ENCODE measurements around the gene NSG1.

Gene NSG1

DNA sequence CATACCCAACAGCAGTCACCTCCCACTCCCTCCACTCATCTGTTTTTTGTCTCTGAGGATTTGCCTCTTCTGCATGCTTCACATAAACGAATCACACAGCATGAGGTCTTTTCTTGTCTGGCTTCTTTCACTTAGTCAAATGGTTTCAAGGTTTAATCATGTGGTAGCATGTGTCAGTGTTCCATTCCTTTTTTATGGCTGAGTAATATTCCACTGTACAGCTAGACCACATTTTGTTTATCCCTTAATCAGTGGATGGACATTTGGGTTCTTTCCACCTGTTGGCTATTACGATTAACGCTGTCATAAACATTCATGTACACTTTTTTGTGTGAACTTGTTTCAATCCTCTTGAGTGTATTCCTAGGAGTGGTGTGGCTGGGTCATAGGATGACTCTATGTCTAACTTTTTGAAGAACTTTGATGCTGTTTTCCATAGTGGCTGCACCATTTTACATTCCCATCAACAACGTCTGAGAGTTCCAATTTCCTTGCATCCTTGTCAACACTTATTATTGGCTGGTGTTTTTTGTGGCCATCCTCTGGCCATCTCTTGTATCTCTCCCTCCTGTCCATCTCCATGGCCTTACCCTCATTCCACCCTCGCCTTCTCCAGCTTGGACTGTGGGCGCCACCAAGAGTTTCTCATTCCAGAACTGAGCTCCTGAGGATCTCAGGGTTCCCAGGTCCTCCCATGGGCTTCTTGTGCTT is 12.4 kb upstream of the NSG1 start:
- DNase-seq: no peak

DNA sequence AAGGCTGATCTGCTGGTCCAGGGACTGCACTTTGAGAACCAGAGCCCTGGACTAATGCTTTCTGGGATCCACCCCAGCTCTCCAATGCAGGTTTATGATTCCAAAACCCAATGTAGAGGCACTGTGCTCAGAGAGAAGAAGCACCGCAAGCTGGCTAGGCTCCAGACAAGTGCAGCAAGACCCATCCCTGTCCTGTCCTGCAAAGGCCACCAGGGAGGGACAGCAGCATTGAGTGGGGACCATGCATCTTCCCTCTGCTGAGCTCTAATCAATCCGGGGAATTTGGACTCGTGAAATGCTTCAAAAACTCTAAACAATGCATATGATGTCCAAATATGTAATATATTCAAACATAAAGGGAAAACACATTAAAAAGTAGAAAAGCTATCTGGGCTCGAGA is 10.8 kb upstream of the NSG1 start:
- DNase-seq: no peak

GRCh38 chr4:4377191-4377590 is 9.7 kb upstream of the NSG1 start:
- no peak for DNase-seq

DNA sequence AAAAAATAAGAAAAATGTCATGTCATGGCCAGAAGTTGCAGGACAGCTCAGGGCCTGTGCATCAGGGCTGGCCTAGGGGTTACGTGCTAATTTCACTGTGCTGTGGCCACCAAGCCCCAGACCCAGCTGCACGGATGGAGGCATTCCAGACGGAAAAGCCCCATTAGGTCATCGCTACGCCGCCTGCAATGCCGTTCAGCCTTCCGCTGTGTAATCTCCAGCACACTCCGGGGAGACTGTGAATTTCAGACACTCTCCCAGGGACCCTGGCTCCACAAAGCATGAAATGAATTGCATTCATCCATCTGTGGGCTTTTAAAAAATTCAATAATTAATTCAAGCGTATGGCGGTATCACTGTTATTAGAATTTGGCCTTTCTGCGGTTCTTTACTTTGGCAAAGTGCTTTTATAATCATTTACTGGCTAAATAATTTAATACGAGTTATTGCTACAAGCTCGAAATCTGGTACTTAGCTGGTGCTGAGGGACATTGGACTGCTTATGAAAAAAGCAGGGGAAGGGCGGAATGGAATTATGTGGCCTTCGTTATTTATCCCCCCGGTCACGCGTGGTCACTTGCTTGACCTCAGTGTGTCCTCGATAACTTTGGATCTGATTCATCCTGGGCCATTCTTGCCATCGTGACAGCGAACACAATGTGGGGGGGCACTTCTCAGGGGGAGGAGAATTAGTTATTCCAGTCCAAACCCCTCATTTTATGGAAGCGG is 9.0 kb upstream of the NSG1 start:
- DNase-seq: no peak

GRCh38 chr4:4379540-4380087 is 7.3 kb upstream of the NSG1 start:
- DNase-seq: no peak

GRCh38 chr4:4383085-4383484 is 3.8 kb upstream of the NSG1 start:
- no peak for DNase-seq

DNA sequence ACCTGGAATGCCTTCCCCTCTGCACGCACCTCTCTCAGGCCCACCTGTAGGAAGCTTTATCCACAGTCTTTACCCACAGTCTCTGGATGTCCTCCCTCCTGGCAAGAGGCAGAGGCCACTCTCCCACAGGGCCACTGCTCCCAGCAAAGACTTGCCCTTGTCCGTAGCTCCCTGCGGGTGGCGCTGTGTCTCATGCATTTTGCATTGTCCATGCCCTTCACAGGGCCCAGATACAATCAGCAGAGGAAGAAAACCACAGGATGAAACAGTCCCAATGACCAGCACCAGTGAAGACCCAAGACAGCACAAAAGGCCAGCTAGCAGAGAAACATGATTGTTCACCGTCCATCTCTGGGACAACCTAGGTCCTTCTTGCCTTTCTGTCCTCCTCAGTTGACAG is 2.1 kb upstream of the NSG1 start:
- DNase-seq: no peak

GRCh38 chr4:4385729-4386295 is 1.1 kb upstream of the NSG1 start:
- no peak for DNase-seq

DNA sequence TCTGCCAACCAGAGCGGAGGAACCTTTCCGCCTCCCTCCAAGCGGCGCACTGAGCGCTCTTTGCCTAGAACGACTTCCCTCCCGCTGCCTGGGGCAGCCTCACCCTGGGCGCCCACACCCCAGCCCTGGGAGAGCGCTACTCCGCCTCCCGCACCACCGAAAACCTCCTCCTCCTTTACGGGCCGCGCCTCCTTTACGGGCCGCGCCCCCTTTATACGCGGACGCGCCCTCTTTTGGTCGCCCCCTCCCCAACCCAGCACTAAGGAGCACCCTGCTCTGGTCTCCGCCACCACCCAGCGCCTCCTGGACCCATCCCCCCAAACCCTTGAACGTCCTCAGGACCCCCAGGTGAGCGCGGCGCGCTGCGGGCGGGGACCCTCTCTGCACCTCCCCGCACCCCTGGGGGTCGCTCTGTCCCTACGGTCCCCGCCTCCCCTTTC is 586 bp upstream of the NSG1 start:
- peak; percentile 52 for DNase-seq

DNA sequence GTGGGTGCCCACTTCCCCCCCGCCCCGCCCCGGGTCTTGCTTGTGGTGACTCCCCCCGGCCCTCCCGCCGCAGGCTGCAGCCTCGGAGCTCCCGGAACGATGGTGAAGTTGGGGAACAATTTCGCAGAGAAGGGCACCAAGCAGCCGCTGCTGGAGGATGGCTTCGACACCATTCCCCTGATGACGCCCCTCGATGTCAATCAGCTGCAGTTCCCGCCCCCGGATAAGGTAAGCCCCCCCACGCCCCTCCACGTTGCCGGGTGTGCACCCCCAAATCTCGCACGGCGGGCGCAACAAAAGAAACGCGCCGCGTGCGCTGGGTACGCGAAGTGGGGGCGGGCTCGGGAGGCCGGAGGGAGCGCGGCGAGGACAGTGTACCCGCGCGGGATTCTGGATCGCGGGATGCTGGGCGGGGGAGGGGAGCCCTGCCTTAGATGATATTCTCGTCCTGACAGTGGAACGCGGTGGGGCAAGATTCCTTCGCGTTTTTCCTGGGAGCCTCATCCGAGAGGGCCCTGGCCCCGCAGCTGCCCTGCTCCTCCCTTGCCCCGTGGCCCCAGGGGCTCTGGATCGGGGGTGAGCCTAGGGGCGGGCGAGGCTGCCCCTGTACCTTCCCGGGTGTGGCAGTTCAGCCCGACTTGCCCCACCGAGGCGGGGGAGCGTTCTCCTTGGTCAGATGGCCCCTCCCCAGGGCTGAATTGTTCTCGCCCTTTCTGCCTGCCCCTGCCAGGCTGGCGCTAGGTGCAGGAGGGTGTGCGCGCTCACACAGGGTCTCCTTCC is 819 bp downstream of the NSG1 start:
- DNase-seq: no peak

DNA sequence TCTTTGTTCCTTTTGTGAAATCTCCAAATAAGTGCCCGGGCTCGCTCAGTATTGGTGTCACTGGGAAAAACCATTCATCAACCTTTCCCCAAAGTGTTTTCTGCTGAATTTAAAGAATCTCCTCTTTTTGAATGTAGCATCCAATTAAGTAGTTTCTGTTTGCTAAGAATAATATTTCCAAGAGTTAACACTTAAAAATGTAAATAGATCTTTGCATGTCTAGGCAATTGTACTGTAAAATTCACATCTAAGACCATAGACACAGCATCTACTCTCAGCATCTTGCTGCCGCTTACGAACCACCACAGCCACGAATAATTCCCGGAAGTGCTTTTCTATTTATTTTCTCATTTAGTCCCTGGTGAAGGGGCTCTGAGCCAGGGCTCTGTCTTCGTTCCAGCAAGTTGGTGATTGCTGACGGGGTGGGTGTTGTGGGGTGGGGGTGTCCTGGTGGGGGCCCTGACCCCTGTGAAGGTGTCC is 1.4 kb downstream of the NSG1 start:
- DNase-seq: no peak

- no peak for DNase-seq
Measured at GRCh38 chr4:4388836-4389575, 2.1 kb downstream of the NSG1 start.

GRCh38 chr4:4390046-4390445 is 3.1 kb downstream of the NSG1 start:
- DNase-seq: no peak

DNA sequence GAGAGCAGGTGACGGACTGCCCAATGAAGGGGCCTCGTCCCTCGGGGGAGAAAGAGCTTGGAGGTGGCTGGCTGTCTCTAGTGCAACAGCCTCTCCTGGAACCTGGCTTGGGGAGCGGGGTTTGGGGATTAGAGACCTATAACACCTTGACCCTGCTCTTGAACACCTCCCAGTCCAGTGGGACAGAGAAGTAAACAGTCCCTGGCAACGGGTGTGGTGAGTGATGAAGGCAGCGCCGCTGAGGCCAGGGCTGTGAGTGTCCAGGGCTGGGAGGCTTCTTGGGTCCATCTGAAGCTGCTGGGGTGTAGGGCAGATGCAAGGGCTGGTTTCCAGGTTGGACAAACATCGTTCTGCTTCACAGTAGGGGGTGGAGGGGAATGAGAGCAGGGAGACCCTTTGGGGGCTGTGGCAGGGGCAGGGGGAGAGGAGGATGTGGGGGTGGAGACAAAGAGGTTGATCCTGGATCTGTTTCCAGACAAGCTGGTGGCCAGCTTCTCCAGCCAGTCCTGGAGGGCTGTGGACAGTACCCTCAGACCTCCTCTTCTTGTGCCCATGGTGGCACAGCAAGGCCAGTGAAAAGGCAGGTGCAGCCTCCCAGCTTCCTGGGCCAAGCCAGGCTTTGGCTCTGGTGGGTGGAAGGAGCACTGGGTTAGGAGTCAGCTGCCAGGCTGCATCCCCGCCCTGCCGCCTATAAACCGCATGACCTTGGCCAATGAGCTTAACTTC is 3.8 kb downstream of the NSG1 start:
- no peak for DNase-seq

DNA sequence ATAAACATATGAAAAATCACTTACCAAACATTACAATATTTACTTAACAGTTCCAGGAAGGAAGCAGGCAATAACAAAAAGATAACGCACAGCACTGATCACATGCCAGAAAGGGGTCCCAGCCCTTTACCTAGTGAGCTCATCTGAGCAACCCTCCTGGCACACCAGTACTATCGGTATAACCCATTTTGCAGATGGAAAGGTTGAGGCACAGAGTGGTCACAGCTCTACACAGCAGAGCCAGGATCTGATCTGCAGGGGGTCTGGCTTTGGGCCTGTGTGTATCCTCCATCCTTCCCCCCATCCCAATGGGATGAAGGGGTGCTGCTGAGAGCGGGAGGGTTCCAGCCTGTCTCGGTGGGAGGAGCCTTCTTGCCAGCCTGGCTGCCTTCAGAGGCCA is 5.0 kb downstream of the NSG1 start:
- no peak for DNase-seq

- DNase-seq: no peak
Measured at GRCh38 chr4:4392501-4393183, 5.7 kb downstream of the NSG1 start.

DNA sequence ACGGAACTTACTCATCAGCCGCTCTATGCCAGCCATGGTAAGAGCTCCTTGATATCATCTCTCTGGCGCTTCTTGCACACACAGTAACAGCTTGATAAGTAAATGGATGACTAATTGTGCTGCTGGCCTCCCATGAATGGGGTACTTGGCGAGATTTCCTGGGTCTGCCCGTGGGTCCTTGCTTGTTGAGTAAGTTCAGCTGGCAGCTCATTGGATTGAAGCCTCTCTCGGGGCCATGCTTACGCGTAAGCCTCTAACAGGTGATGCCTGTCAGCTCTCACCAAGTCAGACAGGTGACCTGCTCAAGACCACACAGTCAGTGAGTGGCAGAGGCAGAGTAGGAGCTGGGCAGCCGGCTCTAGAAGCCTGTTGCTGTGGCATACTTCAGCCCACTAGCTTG is 7.7 kb downstream of the NSG1 start:
- no peak for DNase-seq

- DNase-seq: no peak
Measured at GRCh38 chr4:4395371-4395770, 8.5 kb downstream of the NSG1 start.

GRCh38 chr4:4395849-4396627 is 9.1 kb downstream of the NSG1 start:
- no peak for DNase-seq

Data from NCI-H510A (cell line).